ENCODE results near the gene IZUMO1R. TPM values are rescaled to one million over a fixed set of nuclear protein-coding genes. Genes with fewer than 3 reads are reported as not detected.
"Not testable (repeated sequence)": the region's sequence is repeated elsewhere in the genome, so short reads cannot be mapped to it uniquely, and the experiment has no call there.

The IZUMO1R gene
- total RNA-seq, 4 donors from 2014 or later = not detected

- no peaks in the 10 kb centered on the region for H3K4me1 ChIP-seq
- no peak overlapping the region for H3K27ac ChIP-seq
- no peak overlapping the region for H3K4me3 ChIP-seq
- no peaks in the 10 kb centered on the region for H3K9me3 ChIP-seq
- H3K36me3 ChIP-seq = no peaks in the 10 kb centered on the region
- no peak for TF ChIP-seq POLR2A (IDR thresholded peaks at IDR 0.05)
- no peak for TF ChIP-seq CTCF (IDR thresholded peaks at IDR 0.05)
- DNase-seq = no peak
- H3K27me3 ChIP-seq = no peaks in the 10 kb centered on the region
These were observed 37.9 kb downstream of the IZUMO1R start for GRCh38 chr11:94342250-94342649.

- no peaks in the 10 kb centered on the region for H3K27me3 ChIP-seq
- no peaks in the 10 kb centered on the region for H3K36me3 ChIP-seq
- no peaks in the 10 kb centered on the region for H3K9me3 ChIP-seq
- no peaks in the 10 kb centered on the region for H3K4me1 ChIP-seq
- TF ChIP-seq POLR2A (IDR thresholded peaks at IDR 0.05) (no peak), CTCF (IDR thresholded peaks at IDR 0.05) (no peak)
- no peak overlapping the region for H3K4me3 ChIP-seq
- no peak overlapping the region for H3K27ac ChIP-seq
- no peak for DNase-seq
These were observed 39.1 kb downstream of the IZUMO1R start for GRCh38 chr11:94343495-94343894.

- not testable (repeated sequence) for H3K4me3 ChIP-seq, H3K27ac ChIP-seq, H3K36me3 ChIP-seq, H3K27me3 ChIP-seq, DNase-seq, H3K4me1 ChIP-seq, H3K9me3 ChIP-seq
These were observed 41.9 kb downstream of the IZUMO1R start for GRCh38 chr11:94346311-94346710.

GRCh38 chr11:94350850-94351563 lies 46.6 kb downstream of the IZUMO1R start:
- not testable (repeated sequence) for H3K36me3 ChIP-seq, H3K4me1 ChIP-seq, H3K4me3 ChIP-seq, H3K9me3 ChIP-seq, DNase-seq, H3K27ac ChIP-seq, H3K27me3 ChIP-seq

Other genes starting within 250 kb of the IZUMO1R start
- 10 to 100 TPM in 1 of 4 donors, 1 to 10 TPM in 3; 5.8 to 10.9 (median 8.6) TPM for gene PANX1, start 175.7 kb upstream of the IZUMO1R start, total RNA-seq
- 1 to 10 TPM in 1 of 4 donors, not detected in 3; 1.7 TPM for gene GPR83, start 96.8 kb downstream of the IZUMO1R start, total RNA-seq
- 10 to 100 TPM in 3 of 4 donors, 1 to 10 TPM in 1; 9.7 to 38.0 (median 14.1) TPM for gene MRE11, start 189.3 kb downstream of the IZUMO1R start, total RNA-seq
- gene ANKRD49, start 189.4 kb downstream of the IZUMO1R start, total RNA-seq = 10 to 100 TPM; 17.3 to 49.5 (median 20.7) TPM
- not detected for gene C11orf97, start 207.9 kb downstream of the IZUMO1R start, total RNA-seq
- gene FUT4, start 239.3 kb downstream of the IZUMO1R start, total RNA-seq = 10 to 100 TPM in 3 of 4 donors, 1 to 10 TPM in 1; 9.1 to 34.3 (median 25.4) TPM